ENCODE data around the gene SUCLA2.

SUCLA2 gene

DNA sequence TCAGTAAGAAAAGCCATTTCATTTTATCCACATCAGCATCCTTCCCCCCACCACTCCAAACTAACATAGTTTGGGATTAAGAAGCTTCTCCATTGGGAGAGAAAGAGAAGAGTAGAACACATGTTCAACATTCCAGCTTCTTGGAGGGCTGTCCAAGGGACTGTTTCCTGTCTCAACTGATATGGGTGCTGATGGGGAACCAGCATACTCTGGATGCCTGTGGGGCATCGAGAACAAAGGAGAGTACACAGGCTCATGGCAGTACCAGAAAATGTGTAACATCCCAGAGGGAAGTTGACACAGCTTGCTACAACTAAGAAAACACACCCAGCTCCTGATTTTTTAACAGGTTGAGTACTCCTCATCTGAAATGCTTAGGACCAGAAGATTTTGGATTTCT, 24.7 kb downstream of the SUCLA2 start:
- H3K4me3 ChIP-seq (replicated peaks in 1 of 2; ENCODE audit: low read depth in 2 of 2, low read length in 2 of 2), result no peak overlapping the region
- TF ChIP-seq, protein P1, sequence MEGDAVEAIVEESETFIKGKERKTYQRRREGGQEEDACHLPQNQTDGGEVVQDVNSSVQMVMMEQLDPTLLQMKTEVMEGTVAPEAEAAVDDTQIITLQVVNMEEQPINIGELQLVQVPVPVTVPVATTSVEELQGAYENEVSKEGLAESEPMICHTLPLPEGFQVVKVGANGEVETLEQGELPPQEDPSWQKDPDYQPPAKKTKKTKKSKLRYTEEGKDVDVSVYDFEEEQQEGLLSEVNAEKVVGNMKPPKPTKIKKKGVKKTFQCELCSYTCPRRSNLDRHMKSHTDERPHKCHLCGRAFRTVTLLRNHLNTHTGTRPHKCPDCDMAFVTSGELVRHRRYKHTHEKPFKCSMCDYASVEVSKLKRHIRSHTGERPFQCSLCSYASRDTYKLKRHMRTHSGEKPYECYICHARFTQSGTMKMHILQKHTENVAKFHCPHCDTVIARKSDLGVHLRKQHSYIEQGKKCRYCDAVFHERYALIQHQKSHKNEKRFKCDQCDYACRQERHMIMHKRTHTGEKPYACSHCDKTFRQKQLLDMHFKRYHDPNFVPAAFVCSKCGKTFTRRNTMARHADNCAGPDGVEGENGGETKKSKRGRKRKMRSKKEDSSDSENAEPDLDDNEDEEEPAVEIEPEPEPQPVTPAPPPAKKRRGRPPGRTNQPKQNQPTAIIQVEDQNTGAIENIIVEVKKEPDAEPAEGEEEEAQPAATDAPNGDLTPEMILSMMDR (IDR thresholded peaks at IDR 0.05; ENCODE audit: low read depth, low read length), result no peak
- peak; percentile 11 to 39 for DNase-seq (ENCODE audit: low read depth in 2 of 2)

DNA sequence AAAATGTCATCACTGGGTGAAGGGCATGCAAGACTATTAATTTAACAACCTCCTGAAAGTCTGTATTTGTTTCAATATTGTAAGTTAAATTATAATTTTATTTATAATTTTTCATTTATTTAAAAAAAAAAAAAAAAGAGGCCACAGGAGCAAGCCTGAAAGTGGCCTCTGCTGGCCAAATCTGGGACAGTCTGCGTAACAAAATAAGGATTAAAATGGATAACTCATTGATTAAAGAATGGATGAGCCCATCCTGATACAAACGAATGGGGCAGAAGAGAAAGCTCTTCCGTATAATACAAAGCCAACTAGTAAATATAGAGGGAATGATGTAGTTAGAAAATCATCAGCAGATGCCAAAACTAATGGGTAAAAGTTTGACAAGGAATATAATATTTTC, 36.2 kb downstream of the SUCLA2 start:
- TF ChIP-seq, protein P1 (IDR thresholded peaks at IDR 0.05; ENCODE audit: low read depth, low read length), result no peak
- DNase-seq (ENCODE audit: low read depth in 2 of 2), result no peak
- no peak overlapping the region for H3K4me3 ChIP-seq (replicated peaks in 1 of 2; ENCODE audit: low read depth in 2 of 2, low read length in 2 of 2)

DNA sequence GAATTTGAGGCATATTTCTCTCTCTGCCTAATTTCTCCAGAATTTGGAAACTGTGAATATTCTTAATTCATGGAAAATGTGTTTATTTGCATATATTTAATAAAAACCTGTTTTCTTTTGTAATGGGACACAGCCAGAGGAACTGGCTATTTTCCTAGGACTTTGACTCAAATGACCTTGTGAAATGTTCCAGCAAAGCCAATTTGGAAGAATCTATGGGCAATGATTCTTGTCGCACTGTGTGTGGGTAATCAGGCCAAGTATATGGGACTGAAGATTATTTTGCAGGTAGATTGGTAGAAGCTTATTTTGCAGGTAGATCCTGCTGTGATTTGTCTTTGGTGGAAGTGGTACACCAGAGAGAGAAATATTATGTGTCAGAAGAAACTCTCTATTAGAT, 38.8 kb downstream of the SUCLA2 start:
- TF ChIP-seq, protein P1 (IDR thresholded peaks at IDR 0.05; ENCODE audit: low read depth, low read length), result no peak
- no peak overlapping the region for H3K4me3 ChIP-seq (replicated peaks in 1 of 2; ENCODE audit: low read depth in 2 of 2, low read length in 2 of 2)
- no peak for DNase-seq (ENCODE audit: low read depth in 2 of 2)

DNA sequence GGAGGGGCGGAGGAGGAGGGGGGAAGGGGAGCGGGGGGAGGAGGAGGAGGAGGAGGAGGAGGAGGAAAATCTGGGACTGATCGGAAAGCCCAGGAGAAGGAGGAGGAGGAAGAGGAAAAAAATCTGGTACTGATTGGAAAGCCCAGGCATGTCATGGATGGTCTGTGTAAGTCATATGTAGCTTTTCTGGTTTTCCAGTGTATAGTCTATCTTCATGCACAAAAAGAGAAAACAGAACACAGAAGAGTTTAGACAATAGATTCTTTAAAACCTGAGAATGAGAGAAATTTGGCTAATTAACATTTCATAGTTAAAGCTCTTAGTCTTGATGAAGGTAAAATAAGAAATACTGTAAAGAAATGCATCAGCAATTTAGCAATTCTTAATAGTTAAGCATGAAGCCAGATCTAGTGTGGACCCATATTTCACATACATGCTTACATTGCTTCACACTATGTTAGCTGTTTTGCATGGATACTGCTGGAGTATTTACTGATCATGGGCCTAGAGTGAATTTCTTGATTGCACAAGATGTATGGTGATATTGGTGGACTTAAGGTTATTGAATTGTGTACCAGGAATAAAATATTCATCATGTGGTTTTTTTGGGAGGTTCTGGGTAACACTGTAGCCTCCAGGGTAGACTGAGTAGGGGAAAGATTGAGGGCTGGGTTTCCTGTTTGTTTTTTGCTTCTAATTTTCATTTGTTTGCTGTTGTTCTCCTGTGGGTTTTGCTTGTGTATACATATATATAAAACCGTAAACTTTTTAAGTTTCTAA, 41.4 kb downstream of the SUCLA2 start:
- no peak for DNase-seq (ENCODE audit: low read depth in 2 of 2)
- TF ChIP-seq, protein P1 (IDR thresholded peaks at IDR 0.05; ENCODE audit: low read depth, low read length), result no peak
- H3K4me3 ChIP-seq (replicated peaks in 1 of 2; ENCODE audit: low read depth in 2 of 2, low read length in 2 of 2), result no peak overlapping the region

DNA sequence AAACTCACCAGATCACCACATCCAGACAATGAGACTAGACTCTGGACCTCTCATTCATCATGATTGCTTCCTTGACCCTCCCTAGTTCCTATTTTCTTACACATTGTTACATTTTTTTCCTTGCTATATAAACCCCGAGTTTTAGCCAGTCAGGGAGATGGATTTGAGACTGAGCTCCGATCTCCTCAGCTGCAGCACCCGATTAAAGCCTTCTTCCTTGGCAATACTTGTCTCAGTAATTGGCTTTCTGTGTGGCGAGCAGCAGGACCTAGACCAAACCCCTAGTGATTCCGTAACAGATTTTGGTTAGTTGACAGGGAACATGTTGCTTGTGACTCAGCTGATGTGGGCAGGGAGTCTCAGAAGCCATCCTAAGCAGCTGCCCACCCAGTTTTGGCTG, 44.0 kb downstream of the SUCLA2 start:
- TF ChIP-seq, protein P1 (IDR thresholded peaks at IDR 0.05; ENCODE audit: low read depth, low read length), result no peak
- DNase-seq (ENCODE audit: low read depth in 2 of 2), result no peak
- no peak overlapping the region for H3K4me3 ChIP-seq (replicated peaks in 1 of 2; ENCODE audit: low read depth in 2 of 2, low read length in 2 of 2)

DNA sequence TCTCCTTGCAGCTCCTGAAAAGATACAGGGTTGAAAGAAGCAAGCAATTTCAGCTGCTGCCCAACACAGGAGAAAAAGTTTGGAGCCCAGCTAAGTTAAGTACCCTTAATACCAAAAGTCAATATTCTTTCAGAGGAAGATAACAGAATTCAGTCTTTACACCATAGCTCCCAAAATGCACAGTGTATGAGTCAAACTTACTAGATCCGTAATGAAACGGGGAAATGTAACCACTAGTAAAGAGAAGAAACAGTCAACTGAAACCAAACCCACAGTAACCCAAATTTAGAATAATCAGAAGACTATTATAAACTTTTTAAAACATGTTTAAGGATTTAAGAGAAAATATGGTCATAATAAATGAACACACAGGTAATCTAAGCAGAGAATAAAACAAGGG, 45.2 kb downstream of the SUCLA2 start:
- DNase-seq (ENCODE audit: low read depth in 2 of 2), result no peak
- TF ChIP-seq, protein P1 (IDR thresholded peaks at IDR 0.05; ENCODE audit: low read depth, low read length), result no peak
- no peak overlapping the region for H3K4me3 ChIP-seq (replicated peaks in 1 of 2; ENCODE audit: low read depth in 2 of 2, low read length in 2 of 2)

DNA sequence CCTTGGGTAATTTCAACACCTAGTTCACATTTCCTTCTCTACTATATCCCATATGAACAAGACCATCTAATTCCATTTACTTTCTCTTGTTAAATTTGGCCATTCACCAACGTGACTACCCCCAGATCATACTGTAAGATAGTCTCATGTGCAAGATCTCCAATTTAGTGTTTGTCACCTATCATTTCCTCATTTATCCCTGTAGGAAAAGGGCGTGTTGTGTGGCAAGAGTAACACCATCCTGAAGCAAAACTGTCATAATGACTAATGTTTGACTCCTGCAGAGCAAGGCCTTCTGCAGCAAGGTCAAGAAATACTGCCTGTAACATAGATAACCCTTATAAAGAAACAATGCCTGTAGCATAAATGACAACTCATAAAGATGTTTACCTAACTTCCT, 51.3 kb downstream of the SUCLA2 start:
- TF ChIP-seq, protein P1 (IDR thresholded peaks at IDR 0.05; ENCODE audit: low read depth, low read length), result no peak
- no peak overlapping the region for H3K4me3 ChIP-seq (replicated peaks in 1 of 2; ENCODE audit: low read depth in 2 of 2, low read length in 2 of 2)
- DNase-seq (ENCODE audit: low read depth in 2 of 2), result no peak

Measured in cardiac fibroblast (primary cell).